Measurements from ENCODE around the gene SPAG6.

DNA sequence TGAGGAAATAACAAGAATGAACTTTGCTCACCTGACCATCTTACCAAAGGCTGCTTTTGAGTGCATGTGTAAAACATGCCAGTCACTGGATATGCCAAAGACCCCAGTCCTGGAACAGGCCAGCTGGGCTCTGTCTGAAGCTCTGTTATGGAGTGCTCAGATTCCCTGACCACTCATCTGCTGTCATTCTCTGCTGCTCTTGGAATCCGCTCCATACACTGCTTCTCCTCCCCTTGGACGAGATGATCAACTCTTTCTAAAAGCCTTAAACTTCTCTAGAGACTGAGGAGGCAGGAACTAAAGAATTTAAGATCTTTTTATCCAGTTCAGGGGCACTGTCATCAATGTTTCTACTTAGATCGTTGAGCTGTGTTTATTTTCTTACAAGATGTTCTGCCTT, 100.2 kb downstream of the SPAG6 start:
- TF ChIP-seq, protein P1, sequence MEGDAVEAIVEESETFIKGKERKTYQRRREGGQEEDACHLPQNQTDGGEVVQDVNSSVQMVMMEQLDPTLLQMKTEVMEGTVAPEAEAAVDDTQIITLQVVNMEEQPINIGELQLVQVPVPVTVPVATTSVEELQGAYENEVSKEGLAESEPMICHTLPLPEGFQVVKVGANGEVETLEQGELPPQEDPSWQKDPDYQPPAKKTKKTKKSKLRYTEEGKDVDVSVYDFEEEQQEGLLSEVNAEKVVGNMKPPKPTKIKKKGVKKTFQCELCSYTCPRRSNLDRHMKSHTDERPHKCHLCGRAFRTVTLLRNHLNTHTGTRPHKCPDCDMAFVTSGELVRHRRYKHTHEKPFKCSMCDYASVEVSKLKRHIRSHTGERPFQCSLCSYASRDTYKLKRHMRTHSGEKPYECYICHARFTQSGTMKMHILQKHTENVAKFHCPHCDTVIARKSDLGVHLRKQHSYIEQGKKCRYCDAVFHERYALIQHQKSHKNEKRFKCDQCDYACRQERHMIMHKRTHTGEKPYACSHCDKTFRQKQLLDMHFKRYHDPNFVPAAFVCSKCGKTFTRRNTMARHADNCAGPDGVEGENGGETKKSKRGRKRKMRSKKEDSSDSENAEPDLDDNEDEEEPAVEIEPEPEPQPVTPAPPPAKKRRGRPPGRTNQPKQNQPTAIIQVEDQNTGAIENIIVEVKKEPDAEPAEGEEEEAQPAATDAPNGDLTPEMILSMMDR (IDR thresholded peaks at IDR 0.05 in 8 of 11, conservative IDR thresholded peaks at IDR 0.05 in 3 of 11), result no peak
- no peak for TF ChIP-seq POLR2AphosphoS5 (IDR thresholded peaks at IDR 0.05)
- TF ChIP-seq POLR2A (IDR thresholded peaks at IDR 0.05), result no peak

All from spleen (tissue), 7 donors.